Right atrium auricular region (tissue), 2 donors: ENCODE results near the gene MAGED2. TPM values are rescaled to one million over a fixed set of nuclear protein-coding genes. Genes with fewer than 3 reads are reported as not detected.
"Not testable (repeated sequence)": the region's sequence is repeated elsewhere in the genome, so short reads cannot be mapped to it uniquely, and the experiment has no call there.

Experiments
- DNase-seq: peaks from one replicate; pipeline ENCODE4 v3.0.0-alpha.2; 2019; ENCODE audit warnings: low spot score
- H3K27ac ChIP-seq, 2 donors: fragments of 200-600 bp; sonication (generic); 1 replicate in 1 of 2; 2 replicates in 1 of 2; pipeline ENCODE4 v1.5.1; 2016 to 2019
- H3K27me3 ChIP-seq, 2 donors: fragments of 200-600 bp; sonication (generic); one replicate each; pipeline versions ENCODE4 v1.5.1 to v1.6.0; 2017 to 2019
- H3K36me3 ChIP-seq: fragments of 200-600 bp; sonication (generic); one replicate; pipeline ENCODE4 v1.5.1; 2016
- H3K4me1 ChIP-seq, 2 donors: fragments of 200-600 bp; sonication (generic); one replicate each; pipeline versions ENCODE4 v1.5.1 to v1.6.0; 2017 to 2019
- H3K4me3 ChIP-seq, 2 donors: fragments of 200-600 bp; sonication (generic); 1 replicate in 1 of 2; 2 replicates in 1 of 2; pipeline ENCODE4 v1.5.1; 2017 to 2019; ENCODE audit warnings: mild to moderate bottlenecking in 1 of 2, moderate library complexity in 1 of 2
- H3K9me3 ChIP-seq, 2 donors: fragments of 200-600 bp; sonication (generic); one replicate each; pipeline ENCODE4 v1.5.1; 2019
- total RNA-seq, 2 donors: library from RNA; depleted of rRNA; stranded (reverse); fragments of >200 nt; gene quantifications; one replicate each; pipeline ENCODE4 v1.1.0, GENCODE V29; 2016
- TF ChIP-seq, protein P1 (sequence below), 2 donors: fragments of 200-600 bp; sonication (generic); IDR thresholded peaks; one replicate each; pipeline ENCODE4 v1.5.1; 2019; ENCODE audit warnings: antibody characterized with exemption in 2 of 2

MAGED2 gene
- total RNA-seq, 2 donors from 2014 or later: 124 to 131 TPM

DNA sequence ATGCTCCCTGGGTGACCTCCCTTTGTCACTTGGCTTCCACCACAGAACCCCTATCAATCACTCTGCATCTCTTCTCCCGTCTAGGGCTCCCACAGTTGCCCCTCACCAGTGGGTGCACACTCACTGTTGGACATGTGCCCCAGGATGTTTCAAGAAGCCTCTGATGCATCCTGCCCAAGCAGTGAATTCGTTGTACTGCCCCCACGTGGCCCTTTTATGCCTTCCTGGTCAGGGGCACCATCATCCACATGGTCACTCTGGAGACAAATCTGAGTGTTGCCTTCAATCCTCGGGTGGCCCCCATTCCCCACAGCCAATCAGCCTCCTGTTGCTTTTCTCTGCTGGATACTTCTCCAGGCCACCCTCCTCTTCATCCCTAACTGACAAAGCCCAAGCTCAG lies 21.6 kb upstream of the MAGED2 start:
- Histone ChIP-seq H3K4me1 (no peaks in the 10 kb centered on the region), H3K4me3 (no peak overlapping the region), H3K36me3 (no peaks in the 10 kb centered on the region), H3K27ac (no peak overlapping the region), H3K27me3 (no peaks in the 10 kb centered on the region), H3K9me3 (peaks cover 0 to 6% of the 10 kb centered on the region in 2 donors)
- TF ChIP-seq, protein P1, sequence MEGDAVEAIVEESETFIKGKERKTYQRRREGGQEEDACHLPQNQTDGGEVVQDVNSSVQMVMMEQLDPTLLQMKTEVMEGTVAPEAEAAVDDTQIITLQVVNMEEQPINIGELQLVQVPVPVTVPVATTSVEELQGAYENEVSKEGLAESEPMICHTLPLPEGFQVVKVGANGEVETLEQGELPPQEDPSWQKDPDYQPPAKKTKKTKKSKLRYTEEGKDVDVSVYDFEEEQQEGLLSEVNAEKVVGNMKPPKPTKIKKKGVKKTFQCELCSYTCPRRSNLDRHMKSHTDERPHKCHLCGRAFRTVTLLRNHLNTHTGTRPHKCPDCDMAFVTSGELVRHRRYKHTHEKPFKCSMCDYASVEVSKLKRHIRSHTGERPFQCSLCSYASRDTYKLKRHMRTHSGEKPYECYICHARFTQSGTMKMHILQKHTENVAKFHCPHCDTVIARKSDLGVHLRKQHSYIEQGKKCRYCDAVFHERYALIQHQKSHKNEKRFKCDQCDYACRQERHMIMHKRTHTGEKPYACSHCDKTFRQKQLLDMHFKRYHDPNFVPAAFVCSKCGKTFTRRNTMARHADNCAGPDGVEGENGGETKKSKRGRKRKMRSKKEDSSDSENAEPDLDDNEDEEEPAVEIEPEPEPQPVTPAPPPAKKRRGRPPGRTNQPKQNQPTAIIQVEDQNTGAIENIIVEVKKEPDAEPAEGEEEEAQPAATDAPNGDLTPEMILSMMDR (IDR thresholded peaks at IDR 0.05): no peak
- no peak for DNase-seq

DNA sequence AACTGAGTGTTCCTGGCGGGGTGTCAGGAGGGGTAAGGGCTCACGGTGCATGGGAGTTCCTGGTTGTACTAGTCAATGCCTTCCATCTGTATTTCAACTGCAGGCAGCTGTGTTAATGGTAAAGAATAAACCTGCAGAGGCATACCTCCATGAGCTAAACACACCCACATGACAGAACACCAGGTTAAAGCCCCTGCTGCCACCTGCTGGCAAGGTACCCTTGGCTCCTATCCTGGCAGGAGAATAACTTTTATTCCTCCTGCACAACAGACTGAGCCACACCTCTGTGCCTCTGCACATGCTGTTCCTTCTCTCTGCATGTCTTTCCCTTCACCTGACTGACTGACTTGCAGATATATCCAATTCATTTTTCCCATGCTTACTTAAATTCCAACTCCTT lies 20.6 kb upstream of the MAGED2 start:
- H3K36me3 ChIP-seq: no peaks in the 10 kb centered on the region
- no peaks in the 10 kb centered on the region for H3K4me1 ChIP-seq
- H3K4me3 ChIP-seq: no peak overlapping the region
- DNase-seq: no peak
- no peak overlapping the region for H3K27ac ChIP-seq
- TF ChIP-seq, protein P1 (IDR thresholded peaks at IDR 0.05): no peak
- no peaks in the 10 kb centered on the region for H3K27me3 ChIP-seq
- peaks cover 0 to 6% of the 10 kb centered on the region in 2 donors for H3K9me3 ChIP-seq

DNA sequence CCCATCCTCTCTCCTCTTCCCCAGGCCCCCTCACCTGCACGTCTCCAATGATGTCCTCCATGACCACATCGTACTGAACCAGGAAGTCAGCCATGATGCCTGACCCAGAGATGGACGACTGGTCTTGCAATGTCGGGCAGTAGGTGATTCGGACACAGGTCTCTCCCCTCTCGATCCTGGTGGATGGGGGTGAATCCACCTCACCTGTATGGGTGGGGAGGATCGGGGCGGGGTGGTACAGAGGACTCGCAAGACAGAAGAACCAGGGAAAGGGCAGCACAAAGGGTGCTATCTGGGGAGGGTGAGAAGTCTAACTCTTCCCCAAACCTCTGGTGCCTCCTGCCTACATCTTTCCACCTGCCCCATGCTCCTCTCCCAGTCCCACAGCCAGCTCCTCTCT lies 19.1 kb upstream of the MAGED2 start:
- no peak for DNase-seq
- Histone ChIP-seq H3K9me3 (peaks cover 0 to 6% of the 10 kb centered on the region in 2 donors), H3K27me3 (no peaks in the 10 kb centered on the region), H3K4me3 (no peak overlapping the region), H3K36me3 (no peaks in the 10 kb centered on the region), H3K27ac (no peak overlapping the region), H3K4me1 (no peaks in the 10 kb centered on the region)
- TF ChIP-seq, protein P1 (IDR thresholded peaks at IDR 0.05): no peak

DNA sequence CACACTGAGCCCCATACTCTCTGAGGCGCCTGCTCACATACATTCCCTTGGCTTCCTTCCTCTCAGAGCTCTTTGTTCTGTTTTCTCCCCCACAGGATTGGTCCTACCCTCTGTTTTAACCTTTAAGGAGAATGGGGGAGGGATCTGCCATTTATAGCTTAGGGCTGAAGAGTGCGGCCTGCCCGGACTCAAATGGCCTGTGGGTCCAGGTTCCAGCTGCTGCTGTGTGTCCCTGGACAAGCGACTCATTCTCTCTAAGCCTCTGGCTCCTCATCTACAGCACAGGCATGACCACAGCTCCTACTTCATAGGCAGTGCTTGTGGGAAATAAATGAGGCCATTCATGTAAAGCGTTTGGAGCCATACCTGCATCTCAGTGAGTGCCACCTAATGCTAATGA lies 18.1 kb upstream of the MAGED2 start:
- not testable (repeated sequence) for H3K27ac ChIP-seq, H3K4me1 ChIP-seq

DNA sequence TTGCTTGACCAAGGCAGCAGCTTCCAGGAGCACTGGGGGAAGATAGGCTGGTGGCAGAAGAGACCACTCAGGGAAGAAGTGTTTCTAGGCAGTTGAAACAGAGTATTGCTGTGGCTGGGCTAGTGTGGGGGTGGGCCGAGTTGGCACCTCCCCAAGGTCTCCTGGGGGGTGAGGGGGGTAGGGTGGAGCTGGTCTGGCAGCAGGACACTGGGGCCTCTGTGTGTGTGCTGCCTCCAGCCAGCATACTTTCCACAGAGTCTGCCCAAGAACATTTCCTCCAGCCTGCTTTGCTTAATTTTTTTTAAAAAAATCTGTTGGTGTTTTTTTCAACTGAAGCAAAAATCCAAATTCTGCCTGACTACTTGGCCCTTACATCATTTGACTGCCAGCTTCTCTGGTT lies 13.5 kb upstream of the MAGED2 start:
- TF ChIP-seq, protein P1 (IDR thresholded peaks at IDR 0.05): no peak
- Histone ChIP-seq H3K4me3 (no peak overlapping the region), H3K27ac (no peak overlapping the region), H3K4me1 (no peaks in the 10 kb centered on the region), H3K36me3 (no peaks in the 10 kb centered on the region), H3K9me3 (no peaks in the 10 kb centered on the region), H3K27me3 (no peaks in the 10 kb centered on the region)
- DNase-seq: no peak

More for the DNA sequence above, 18.1 kb upstream of the MAGED2 start:
- not testable (repeated sequence) for H3K9me3 ChIP-seq, H3K36me3 ChIP-seq, H3K4me3 ChIP-seq, DNase-seq, H3K27me3 ChIP-seq

DNA sequence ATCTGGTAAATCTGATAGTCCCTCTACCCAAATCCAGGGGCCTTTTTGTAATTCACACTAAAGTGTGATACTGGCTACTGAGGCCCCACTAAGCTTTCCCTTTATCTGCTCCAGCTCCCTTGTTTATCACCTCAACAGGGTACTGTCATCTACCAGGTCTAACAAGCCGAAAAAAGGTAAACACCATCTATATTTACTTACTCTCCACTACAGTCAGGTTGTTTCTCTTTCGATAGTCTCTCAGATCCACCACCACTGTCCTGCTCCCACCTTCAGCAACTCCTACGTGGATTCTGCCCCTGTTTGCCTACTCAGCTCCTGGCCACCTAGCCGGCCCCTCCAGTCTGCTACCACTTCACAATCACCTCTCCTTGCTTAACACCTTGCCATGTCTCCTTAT lies 12.8 kb upstream of the MAGED2 start:
- DNase-seq: peak; percentile 9
- Histone ChIP-seq H3K4me3 (no peak overlapping the region), H3K27ac (no peak overlapping the region), H3K36me3 (no peaks in the 10 kb centered on the region), H3K27me3 (no peaks in the 10 kb centered on the region), H3K4me1 (no peaks in the 10 kb centered on the region), H3K9me3 (no peaks in the 10 kb centered on the region)
- TF ChIP-seq, protein P1 (IDR thresholded peaks at IDR 0.05): no peak
